Right renal pelvis (tissue), 4 donors: ENCODE measurements around the gene PDZRN3. TPM values are rescaled to one million over a fixed set of nuclear protein-coding genes. Genes with fewer than 3 reads are reported as not detected.

Source experiments
- DNase-seq, 4 donors: peaks; one replicate each; pipeline ENCODE4 v3.0.0-alpha.2; 2013; ENCODE audit warnings: low read depth in 4 of 4, low spot score in 3 of 4, missing footprints in 1 of 4
- polyA plus RNA-seq, 4 donors: library from polyadenylated mRNA; unstranded; fragments of 120-200 nt; gene quantifications; one replicate each; pipeline ENCODE4 v1.2.1, GENCODE V29; 2013; ENCODE audit not compliant: insufficient read length in 4 of 4

PDZRN3 gene
- polyA plus RNA-seq, 4 donors = 35.6 to 51.6 (median 45.7) TPM

DNA sequence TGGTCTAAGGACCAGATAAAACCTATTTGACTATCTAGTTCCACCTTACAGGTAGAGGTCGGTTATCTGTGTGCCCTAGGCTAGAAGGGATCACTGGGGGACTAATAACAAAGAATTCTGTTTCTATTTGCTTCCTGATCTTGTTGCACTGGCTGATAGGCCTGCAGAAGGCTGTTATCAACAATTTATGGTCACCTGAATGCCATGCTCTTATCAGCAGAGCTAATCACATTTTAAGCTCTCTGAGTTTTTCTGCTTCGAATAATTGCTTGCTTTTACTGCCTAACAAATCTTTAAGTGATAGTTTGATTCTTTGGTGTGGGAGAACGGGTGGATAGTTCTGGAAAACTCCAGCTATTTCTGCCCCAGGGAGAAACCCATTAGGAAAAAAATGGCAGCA lies 263.1 kb downstream of the PDZRN3 start:
- no peak for DNase-seq

DNA sequence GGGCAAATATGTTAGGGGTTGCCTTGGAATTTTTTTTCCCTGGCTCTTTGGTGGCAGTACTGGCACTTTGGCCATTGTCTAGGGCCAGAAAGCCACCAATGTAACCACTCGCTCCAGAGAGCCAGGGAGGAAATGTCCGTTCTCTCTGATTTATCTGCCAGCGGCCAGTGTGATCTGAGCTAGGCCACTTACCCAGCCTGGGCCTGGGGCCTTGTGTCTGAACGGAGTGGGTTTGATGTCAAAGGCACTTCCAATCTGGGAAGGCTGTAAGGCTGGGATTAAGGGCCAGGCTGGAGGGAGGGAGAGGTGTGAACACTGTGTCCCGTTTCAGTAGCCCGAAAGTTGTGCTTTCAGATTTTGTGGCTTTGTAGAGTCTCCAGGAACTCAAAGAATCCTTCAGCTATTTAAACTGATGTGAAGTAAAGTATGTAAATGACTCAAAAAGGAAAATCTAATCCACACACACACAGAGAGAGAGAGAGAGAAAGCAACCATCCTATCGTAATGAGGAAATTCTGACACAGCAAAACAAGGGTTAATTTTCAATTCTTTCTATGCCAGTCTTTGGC lies 271.0 kb downstream of the PDZRN3 start:
- DNase-seq = no peak

DNA sequence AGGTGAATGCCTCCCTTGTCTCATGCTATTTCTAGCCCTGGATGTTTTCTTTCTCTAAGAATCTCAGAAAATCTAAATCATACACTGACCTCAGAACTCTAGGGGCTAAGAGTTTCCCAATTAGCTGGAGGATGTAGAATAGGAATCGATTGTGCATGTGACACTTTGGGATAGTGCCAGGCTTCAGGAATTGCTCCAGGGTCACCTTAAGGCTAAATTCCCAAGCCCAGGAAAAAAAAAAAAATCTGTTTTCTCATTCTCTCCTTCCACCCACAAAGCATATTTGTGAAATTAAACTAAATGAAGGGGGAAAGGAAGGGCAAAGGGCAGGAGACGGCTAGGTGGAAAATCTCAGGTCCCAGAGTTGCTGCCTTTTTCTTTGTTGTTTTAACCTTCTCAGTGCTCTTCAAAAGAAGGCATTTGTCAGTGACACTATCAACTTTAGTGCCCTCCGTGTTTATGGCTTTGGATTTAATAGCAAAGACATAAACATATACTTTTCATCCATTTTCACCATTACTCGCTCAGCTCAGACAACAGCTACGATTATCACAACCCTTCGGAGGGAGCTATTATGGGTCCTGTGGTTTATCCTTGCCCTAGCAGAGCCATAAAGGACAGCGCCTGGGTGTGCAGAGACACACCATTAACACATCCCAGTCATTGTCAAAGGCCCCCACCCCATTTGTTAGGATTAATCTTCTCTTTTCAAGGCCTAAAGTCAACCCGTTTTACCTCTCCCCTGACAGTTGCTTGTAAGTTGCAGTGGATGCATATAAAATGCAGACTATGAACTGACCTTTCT lies 271.7 kb downstream of the PDZRN3 start:
- no peak for DNase-seq

DNA sequence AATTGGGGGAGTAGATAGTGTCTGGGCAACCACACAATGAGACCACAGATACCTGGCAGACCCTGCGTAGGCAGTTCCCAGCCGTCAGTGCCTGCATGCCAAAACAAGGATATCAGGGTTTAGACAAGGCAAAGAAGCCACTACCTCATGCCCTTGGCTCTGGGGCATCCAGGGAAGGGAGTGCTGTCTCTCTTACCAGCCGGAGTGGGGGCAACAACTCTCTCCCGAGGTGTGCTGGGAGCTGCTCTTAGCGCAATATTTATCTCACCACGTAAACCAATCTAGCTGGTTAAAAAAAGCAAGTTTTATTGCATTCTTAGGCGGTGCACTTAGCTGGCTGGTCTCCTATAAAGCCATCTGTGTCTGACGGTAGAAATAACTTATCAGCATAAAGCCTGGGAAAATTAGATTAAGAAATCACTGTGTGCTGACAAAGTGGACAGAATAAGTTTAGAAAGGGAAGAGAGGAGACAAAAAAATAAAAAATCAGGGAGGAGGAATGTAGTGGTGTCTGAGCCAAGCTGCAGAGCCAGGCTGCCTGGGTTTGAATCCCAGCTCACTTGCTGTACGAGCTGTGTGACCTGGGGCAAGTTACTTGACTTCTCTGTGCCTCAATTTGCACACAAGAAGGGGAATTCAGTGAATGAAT lies 273.2 kb downstream of the PDZRN3 start:
- no peak for DNase-seq

DNA sequence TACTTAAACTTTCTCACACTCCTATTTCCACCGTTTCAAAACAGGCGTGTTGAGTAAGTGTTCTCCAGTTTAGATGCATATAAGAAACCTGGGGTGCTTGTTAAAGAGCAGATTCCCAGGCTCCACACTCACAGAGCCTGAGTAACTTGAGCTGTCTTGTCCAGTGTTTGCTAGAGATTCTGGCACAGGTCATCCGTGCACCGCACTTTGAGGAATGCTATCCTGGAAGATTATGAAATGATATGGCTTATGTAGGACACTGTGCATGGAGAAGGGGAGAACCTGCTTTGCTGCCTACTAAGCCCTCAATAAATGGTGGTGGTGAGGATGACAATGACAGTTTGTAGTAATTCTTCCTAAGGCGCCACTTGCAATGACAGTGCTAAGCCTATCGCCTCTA lies 273.7 kb downstream of the PDZRN3 start:
- DNase-seq = no peak

DNA sequence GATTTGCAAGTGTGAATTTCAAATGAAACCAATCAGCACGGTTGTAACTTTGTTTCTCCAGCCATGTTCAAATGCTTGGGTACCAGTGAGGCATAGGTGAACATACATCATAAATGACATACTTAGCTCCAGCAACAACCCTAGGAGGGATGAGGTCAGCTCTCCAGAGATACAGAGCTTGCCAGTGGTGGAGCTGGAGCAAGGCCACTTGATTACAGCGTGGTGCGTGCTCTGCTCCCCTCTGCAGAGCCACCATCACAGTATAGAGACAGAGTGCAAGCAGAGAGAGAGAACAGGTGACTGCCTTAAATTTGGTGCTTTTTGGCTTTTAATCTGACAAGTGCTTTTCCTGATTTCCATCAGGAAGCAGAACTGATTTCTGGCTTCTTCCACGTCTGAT lies 275.1 kb downstream of the PDZRN3 start:
- no peak for DNase-seq

DNA sequence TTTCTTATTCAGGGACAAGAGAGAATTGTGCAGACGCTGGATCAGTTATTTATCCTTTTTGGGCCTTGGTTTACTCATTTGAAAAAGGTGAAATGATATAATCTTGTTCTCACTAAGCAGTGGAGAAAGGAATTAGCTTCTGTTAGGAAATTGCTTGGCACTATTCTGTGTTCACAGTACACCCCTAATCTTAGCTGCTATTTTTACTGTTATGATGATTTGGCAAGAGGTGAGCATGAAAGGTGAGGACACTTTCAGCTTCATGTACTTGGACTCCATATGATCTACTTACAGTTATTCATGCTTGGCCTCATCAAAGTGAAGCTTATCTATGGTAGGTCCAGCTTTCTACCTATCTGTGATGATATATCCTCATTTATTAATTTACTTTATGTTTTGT lies 282.7 kb downstream of the PDZRN3 start:
- no peak for DNase-seq

DNA sequence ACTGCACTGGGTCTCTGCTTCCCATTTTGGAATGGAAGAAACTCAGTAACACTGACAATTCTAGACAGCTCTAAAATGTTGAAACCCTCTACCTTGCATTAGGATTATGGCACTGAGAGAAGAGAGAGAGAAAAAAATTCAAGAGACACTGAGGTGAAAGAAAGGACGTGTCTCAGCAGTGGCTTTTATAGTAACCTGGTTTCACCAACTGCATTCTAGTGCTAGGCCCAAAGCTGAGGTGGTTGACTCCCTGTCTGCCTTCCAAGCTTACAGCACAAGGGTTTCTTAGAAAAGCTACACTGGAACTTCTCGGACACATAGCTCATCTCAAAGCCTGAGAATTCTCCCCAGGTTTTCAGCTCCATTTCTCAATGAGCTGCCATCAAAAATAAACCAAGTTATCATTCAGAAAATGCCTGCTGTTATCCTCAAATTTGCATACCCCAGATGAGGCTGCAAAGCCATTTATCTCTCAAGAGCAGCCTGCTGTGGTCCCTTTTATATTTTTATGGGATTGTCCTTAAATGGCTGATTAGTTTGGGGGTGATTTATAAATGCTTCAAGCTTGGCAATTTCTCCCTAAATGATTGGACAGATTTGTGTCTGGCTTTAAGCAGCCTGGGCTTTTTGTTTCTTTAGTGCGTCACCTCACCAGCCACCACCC lies 283.3 kb downstream of the PDZRN3 start:
- DNase-seq = no peak

DNA sequence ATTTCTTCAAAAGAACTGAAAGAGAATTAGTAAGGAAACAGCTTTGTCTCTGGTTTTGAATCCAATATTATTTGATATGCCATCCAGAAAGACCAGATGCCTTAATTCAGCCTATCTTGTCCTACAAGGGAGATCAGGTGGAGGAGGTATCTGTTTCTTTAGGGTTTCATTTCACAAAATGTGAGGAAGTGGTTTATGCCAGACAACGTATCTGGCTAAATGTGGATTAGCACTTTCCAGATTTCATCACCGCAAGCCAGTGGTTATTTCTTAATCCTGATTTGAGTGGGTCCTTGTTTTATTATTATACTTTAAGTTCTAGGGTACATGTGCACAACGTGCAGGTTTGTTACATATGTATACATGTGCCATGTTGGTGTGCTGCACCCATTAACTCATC lies 292.2 kb downstream of the PDZRN3 start:
- DNase-seq = no peak
